NCI-H146 treated with DMSO at 0.1 percent for 48 hours (cell line): ENCODE measurements around the gene TMED1.
"Not testable (repeated sequence)": the region's sequence is repeated elsewhere in the genome, so short reads cannot be mapped to it uniquely, and the experiment has no call there.

Source experiments
- DNase-seq: peaks from one replicate; lab custom pipeline; 2025; ENCODE audit not compliant: unreplicated experiment; lab: John Stamatoyannopoulos, UW

The TMED1 gene, protein sequence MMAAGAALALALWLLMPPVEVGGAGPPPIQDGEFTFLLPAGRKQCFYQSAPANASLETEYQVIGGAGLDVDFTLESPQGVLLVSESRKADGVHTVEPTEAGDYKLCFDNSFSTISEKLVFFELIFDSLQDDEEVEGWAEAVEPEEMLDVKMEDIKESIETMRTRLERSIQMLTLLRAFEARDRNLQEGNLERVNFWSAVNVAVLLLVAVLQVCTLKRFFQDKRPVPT

DNA sequence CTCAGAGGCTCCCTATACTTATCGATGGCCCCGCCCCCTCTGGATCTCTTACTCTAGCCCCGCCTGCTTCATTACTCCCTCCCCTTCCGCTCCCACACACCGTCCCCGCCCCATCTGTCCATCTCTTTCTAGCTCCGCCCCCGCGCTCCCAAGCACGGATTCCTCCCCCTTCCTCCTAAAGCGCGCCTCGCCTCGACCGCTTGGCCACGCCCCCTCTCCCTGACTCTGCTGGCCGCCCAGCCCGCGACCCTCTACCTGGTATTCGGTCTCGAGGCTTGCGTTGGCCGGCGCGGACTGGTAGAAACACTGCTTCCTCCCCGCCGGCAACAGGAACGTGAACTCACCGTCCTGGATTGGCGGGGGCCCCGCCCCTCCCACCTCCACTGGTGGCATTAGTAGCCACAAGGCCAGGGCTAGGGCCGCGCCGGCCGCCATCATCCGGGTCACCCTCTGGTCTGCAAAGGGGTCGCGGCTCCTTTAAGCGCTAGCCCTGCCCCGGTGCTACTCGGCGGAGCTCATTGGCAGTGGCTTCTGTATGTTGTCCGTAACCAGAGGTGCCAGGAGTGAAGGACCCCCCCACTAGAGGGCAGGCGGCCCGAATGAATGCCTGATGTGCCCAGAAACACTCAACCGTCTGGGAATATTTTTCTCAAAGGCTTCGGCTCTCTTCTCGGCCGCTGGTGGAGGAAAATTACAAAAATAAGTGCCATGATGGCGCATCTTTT is at the start of gene TMED1:
TMED1 (minus strand) TSS at position 459 of the 725 bp plus-strand sequence; CDS start at position 438, 21 bp downstream.
- DNase-seq, result peak; percentile 100

DNA sequence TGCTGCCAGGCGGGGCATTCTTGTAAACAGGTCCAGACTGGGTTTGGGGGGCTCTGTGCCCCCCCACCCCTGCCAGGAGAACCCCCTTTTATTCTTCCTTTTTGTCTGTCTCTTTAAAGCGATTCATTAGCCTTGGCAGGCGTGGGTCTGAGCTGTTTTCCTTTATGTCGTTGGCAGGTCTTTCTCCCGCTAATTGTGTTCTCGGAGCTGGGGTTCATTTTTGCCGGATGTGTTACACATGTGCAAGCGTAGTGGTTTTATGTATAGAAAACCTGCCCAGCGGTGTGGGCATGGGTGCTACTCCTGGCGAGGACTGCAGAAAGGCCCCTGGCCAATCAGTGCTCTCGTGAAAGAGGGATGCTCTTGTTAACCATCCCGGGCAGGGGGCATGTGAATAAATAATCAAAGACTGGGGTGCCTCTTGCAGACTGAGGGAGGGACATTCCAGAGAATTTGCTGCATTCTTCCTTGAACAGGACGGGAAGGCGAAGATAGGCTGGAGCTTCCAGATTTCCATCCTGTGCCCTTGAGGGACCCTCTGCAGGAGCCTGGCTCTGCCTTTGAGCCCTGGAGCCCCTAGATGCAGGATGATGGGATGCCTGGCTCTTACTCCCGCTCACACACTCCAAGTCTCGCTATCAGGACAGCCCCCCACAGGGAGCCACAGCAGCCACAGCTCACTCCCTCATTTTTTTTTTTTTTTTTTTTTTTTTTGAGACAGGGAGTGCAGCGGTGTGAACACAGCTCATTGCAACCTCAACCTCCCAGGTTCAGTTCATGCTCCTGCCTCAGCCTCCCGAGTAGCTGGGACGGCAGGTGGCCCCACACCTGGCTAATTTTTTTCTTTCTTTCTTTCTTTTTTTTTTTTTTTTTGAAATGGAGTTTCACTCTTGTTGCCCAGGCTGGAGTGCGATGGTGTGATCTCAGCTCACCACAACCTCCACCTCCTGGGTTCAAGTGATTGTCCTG is 49.5 kb upstream of the TMED1 start:
- no peak for DNase-seq

DNA sequence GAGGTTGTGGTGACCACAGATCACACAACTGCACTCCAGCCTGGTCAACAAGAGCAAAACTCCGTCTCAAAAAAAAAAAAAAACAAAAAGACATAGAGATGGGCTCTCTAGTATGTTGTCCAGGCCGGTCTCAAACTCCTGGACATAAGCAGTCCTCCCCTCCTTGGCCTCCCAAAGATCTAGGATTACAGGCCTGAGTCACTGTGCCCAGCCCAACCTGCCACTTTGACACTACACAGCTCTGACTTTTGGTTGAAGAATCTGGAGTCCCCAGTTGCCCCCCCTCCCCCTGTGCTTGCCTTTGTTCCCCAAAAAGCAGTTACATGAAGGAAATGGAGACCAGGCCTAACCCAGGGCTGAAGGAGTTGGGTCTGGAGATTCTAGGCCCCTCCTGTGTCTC is 48.3 kb upstream of the TMED1 start:
- no peak for DNase-seq

DNA sequence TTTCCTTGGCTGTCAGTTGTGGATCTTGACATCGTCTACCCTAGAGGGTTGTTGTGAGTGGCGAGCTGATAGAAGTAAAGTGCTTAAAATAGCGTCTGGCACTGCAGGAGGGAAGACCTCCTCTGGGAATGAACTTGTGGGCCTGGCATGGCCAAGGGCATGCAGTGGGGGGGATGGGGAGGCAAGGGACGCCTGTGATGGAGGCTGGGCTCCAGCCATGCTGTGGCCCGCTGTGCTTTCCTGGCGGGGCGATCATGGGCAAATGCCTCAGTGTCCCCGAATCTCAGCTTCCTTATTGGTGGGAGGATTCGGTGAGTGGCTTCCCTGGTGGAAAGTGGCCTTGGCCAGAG is 46.1 kb upstream of the TMED1 start:
- no peak for DNase-seq

DNA sequence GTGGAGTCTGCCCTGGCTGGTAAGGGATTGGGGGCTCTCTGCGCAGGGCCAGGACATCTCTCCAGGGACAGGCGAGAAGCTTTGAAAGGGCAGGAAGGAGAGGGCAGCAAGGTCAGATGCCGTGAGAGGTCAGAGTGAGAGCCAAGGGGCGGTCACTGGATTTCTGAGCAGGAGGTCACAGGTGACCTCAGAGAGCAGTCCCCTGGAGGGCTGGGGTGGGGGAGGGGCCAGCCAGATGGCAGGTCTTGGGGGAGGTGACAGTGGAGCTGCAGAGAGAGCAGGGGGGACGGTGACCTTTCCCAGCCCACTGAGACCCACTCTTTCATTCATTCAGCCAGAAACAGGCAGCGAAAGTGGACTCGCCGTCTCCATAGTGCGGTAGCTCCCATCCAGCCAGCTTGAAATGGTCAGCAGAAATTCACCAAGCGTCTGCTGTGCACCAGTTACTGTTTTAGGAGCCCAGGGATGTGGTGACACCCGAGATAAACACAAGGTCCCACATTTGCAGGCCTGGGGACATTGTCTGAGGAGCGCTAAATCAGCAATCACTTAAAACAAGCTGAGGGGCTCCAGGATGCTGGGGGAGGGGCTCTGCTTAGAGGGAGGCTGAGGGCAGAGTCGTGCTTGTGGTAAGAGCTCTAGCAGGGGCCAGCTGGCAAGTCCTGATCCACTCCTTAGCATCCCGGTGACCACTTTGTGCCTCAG is 45.5 kb upstream of the TMED1 start:
- DNase-seq, result no peak

DNA sequence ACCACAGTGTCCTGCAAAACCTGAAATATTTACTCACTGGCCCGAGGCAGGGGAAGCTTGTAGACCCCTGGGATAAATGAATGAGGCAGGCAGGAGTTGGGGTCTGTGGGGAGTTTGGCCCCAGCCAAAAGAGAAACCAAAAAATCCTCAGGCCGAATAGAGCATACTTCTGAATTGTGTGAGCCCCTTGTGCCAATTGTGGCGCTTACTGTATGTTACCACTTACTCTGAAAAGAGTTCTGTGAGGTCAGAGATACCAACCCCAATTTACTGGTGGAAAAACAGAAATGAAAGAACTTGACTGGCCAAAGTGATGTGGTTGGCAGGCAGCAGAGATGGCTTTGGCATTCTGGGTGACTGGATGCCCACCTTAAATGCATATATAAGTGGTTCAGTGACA is 42.2 kb upstream of the TMED1 start:
- no peak for DNase-seq

DNA sequence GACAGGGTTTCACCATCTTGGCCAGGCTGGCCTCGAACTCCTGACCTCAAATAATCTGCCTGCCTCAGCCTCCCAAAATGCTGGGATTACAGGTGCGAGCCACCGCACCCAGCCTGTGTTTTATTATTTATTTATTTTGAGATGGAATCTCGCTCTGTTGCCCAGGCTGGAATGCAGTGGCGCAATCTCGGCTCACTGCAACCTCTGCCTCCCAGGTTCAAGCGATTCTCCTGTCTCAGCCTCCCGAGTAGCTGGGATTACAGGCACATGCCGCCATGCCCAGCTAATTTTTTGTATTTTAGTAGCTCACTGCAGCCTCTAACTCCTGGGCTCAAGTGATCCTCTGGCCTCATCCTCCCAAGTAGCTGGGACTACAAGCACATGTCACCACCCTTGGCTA is 41.6 kb upstream of the TMED1 start:
- not testable (repeated sequence) for DNase-seq

DNA sequence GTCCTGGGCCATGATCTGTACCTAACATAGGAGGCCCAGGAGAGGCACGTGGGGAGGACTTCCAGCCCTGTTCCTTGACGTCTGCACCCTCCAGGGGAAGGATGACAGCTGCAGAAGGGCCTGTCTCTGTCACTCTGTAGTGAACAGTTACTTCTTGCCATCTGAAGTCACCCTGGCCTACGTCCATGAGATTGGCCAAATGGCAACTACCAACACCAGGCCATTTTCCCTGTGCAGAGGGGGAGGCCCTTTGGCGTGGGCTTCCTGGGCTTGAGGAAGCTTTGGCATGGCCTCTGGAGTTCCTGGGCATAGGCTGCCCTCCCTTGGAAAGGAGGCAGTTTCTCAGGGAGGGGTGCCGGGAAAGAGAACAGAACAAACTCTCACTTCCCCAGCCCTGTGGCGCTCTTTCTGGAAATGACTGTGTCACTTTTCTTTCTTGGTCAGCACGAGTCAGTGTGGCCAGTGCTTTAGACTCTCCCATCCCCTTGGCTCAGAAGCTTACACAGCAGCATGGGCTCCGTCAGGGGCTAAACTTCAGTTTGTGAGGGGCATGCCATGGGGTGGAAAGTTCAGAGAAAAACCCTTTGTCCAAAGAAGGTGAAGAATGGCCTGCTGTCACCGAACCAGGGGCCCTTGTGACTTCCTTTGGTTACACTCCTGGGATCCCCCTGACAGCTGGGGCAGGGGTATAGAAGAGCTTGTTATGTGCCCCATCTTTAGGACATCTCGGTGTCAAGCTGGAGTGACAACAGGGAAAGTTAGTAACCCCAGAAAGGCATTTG is 40.6 kb upstream of the TMED1 start:
- no peak for DNase-seq

DNA sequence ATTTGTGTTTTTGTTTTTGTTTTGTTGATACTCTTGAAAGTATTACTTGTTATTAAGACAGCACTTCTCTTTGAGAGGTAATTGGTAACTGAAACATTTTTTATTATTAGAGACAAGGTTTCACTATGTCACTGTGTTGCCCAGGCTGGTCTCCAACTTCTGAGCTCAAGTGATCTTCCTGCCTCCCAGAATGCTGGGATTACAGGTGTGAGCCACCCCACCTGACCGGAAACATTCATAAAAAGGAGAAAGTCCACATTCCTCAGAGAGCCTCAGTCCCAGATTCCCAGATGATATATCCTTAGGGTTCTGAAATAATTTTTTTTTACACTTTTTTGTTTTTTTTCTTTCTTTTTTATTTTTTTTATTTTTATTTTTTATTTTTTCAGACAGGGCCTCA is 38.0 kb upstream of the TMED1 start:
- DNase-seq, result no peak

DNA sequence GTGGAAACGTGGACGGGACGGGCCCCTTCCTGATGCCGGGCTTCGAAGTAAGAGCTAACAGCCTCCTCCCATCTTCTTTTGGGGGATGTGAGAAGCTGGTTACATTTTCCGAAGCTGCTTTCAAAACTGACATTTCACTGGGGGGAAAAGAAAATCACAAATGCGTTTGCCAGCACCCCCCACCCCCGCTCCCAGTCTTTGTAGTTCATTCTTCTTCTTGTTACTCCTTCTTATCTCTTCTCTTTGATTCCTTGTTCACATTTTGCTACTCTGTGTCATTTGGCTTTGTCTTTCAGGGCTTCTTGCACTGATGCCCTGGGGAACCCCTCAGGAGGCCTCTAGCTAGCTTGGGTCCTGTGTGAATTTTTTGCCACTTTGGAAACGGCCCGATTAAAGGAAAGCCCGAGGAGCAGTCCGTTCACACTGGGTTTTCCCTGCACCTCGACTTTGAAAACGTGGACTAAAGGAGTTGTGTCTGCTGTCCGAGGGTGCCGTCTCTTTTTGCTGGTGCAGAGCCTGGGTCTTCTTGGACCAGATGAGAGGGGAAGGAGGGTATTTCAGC is 36.6 kb upstream of the TMED1 start:
- DNase-seq, result no peak

DNA sequence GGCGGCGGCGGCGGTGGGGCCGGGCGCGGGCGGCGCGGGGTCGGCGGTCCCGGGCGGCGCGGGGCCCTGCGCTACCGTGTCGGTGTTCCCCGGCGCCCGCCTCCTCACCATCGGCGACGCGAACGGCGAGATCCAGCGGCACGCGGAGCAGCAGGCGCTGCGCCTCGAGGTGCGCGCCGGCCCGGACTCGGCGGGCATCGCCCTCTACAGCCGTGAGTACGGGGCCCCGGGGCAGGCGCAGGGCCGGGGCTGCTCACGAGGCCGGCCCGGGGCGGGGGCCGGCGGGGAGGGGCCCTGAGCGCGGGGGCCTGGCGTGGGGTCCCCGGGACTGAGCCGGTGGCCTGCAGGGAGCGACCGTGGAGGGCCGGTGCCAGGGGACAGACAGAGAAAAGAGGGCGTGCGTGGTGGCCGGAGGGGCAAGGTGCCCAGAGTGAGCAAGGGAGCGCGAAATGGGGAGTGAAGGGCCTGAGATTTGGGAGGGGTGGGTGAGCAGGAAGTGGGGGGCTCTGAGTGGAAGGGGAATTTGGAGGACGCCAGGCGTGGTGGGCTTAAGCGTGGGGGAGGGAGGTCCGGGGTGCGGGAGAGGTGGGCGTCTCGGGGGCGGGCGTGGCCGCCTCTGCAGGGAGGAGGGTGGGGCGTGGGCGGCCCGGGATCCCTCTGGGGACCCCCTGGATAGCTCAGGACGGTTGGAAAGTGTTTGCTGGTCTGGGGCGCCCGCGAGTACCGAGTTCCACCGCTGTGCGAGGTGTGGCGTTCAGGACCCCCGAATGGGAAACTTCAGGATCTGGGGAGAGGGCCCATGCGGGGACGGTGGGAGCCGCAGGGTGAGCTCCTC is 35.9 kb upstream of the TMED1 start:
- DNase-seq, result no peak

DNA sequence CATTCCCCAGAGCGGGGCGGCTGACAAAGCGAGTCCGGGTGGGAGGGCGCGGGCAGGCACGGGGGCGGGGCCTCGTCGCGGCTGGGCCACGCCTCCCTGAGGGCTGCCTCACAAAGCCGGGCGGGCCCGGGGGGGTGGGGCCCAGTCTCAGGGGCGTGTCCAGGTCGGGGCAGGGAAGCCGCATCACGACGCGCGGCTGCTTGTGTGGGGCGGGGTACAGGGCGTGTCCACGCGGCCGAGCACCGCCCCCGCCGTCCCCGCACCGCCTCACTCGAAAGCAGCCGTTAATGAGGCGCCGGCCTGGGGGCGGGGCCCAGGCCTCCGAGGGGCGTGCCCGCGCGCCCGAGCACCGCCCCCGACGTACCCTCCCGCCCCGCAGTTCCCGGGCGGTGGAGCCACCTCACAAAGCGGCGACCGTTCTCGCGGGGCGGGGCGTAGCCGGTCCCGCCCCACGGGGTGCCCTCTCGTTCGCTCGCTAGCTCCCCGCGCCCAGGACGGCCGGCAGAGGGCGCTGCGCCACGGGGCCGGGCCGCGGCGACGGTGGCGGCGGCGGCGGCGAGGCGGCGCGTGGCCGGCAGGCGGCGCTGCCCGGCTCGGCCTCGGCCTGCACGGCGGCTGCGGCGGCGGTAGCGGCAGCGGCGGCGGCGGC is 35.1 kb upstream of the TMED1 start, which contains the start of gene CARM1:
CARM1 (plus strand) TSS at position 599 of the 649 bp plus-strand sequence. CDS start 150 bp downstream, outside the sequence.
- peak; percentile 98 for DNase-seq

DNA sequence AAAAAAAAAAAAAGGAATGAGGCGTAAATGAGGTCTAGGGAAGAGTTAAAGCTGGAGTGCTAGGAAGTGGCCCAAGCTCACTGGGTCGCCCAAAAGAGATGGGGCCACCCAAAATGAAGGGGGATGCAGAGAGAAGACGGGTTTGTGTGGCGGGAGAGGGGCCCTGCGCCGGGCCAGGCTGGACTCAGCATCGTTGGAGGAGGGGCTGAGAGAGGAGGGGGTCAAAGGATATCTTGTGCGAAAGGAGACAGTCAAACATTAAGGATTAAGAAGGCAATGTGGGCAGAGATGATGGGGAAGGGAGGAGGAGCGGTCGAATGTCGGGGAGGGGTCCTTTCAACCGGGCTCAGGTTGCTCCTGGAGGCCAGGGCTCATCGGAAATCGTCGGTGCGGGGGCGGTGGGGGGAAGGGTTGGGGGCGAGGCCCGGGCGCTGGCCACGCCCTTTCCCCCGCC is 34.5 kb upstream of the TMED1 start:
- no peak for DNase-seq

DNA sequence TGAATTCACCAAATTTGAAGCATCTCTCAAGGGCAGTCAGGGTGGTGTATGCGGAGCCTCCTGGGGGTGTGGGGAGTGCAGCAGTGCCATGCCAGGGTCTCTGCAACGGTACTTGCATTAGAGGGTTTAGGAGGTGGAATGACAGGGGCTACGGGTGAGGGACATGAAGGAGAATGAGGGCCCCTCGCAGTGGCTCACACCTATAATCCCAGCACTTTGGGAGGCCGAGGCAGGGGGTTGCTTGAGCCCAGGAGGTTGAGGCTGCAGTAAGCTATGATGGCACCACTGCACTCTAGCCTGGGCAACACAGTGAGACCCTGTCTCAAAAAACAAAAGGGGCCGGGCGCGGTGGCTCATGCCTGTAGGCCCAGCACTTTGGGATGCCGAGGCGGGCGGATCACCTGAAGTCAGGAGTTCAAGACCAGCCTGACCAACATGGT is 33.9 kb upstream of the TMED1 start:
- DNase-seq, result not testable (repeated sequence)

DNA sequence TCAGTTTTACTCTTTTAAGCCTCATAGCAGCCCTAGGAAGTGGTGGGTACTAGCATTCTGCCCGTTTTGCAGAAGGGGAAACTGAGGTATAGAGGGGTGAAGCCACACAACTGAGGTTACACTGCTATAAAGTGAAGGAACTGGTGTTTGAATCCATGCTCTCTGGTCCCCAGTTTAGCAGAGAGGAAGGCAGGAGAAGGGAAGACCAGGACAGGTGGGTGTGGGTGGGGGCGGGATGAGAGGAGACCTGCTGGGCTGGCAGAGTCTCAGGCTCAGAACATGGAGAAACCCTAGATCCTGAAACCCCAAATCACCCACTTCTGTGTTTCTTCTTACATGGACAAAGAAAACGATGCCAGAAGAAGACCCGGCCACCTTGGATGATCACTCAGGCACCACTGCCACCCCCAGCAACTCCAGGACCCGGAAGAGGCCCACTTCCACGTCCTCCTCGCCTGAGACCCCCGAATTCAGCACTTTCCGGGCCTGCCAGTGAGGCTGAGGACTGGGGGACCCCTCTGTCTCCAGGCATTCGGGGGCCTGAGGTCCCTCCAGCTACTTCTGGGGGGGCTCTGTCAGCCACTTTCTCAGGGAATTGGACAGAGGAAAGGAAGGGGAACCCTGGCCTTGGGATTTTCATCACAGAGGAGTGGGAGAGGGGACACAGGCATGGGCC is 33.0 kb upstream of the TMED1 start:
- DNase-seq, result no peak

DNA sequence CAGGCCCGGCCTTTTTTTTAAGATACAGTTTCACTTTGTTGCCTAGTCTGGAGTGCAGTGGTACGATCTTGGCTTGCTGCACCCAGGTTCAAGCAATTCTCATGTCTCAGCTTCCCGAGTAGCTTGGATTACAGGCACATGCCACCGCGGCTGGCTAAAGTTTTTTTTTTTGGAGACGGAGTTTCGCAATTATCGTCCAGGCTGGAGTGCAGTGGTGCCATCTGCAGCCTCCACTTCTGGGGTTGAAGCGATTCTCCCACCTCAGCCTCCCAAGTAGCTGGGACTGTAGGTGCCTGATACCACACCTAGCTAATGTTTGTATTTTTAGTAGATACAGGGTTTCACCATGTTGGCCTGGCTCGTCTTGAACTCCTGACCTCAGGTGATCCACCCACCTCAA is 30.5 kb upstream of the TMED1 start:
- DNase-seq, result no peak

DNA sequence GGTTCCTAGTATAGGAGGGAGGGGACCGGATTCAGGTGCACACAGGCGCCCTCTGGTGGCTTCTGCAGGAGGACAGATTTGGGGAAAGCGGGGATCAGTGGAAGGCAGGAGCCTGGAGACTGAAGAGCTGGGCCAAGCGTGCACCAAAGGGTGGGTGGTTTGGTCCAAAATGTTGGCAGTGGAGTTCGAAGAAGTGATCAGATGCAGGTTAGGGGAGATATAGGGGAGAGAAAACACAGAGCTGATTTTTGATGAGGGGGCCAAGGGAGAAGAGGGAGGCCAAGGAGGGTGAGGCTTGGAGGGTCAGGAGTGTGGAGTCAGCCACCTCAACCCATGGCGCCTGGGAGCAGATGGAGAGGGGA is 28.5 kb upstream of the TMED1 start:
- DNase-seq, result peak; percentile 70
